ENCODE results near the gene USP17L24.
"Not testable (repeated sequence)": the region's sequence is repeated elsewhere in the genome, so short reads cannot be mapped to it uniquely, and the experiment has no call there.

Gene USP17L24

GRCh38 chr4:9324865-9325264, at the start of gene USP17L24:
TSS of gene USP17L24 (plus strand) at chr4:9325165. CDS start at chr4:9325165, 0 bp downstream.
- not testable (repeated sequence) for DNase-seq

- DNase-seq, result not testable (repeated sequence)
These were observed 774 bp upstream of the USP17L24 start for GRCh38 chr4:9324191-9324590.

- DNase-seq, result not testable (repeated sequence)
These were observed 4.6 kb downstream of the USP17L24 start, which contains the start of gene USP17L25 for GRCh38 chr4:9329611-9330010. TSS of gene USP17L25 (plus strand) at chr4:9329911. CDS start at chr4:9329911, 0 bp downstream.

GRCh38 chr4:9334358-9334757, 9.4 kb downstream of the USP17L24 start, which contains the start of gene USP17L26:
TSS of gene USP17L26 (plus strand) at chr4:9334658. CDS start at chr4:9334658, 0 bp downstream.
- not testable (repeated sequence) for DNase-seq

GRCh38 chr4:9339103-9339502, 14.1 kb downstream of the USP17L24 start, which contains the start of gene USP17L5:
TSS of gene USP17L5 (plus strand) at chr4:9339403. CDS start at chr4:9339403, 0 bp downstream.
- DNase-seq, result not testable (repeated sequence)

GRCh38 chr4:9343848-9344247, 18.9 kb downstream of the USP17L24 start, which contains the start of gene USP17L27:
TSS of gene USP17L27 (plus strand) at chr4:9344148. CDS start at chr4:9344148, 0 bp downstream.
- DNase-seq, result not testable (repeated sequence)

GRCh38 chr4:9348593-9348992, 23.6 kb downstream of the USP17L24 start, which contains the start of gene USP17L28:
TSS of gene USP17L28 (plus strand) at chr4:9348893. CDS start at chr4:9348893, 0 bp downstream.
- not testable (repeated sequence) for DNase-seq

- DNase-seq, result not testable (repeated sequence)
These were observed 25.9 kb downstream of the USP17L24 start for GRCh38 chr4:9350866-9351265.

- DNase-seq, result not testable (repeated sequence)
These were observed 28.4 kb downstream of the USP17L24 start, which contains the start of gene USP17L29 for GRCh38 chr4:9353338-9353737. TSS of gene USP17L29 (plus strand) at chr4:9353638. CDS start at chr4:9353638, 0 bp downstream.

- DNase-seq, result not testable (repeated sequence)
These were observed 37.9 kb downstream of the USP17L24 start, which contains the start of gene USP17L30 for GRCh38 chr4:9362829-9363228. TSS of gene USP17L30 (plus strand) at chr4:9363129. CDS start at chr4:9363129, 0 bp downstream.

Measured in CD4-positive, alpha-beta T cell treated with Interleukin-17A for 4 hours (primary cell).